Hepatocyte (in vitro differentiated cells): ENCODE data around the gene GFRA3.

ENCODE experiments used
- EZH2phosphoT487 ChIP-seq: fragments of 200-600 bp; sonication (generic); IDR thresholded peaks from one replicate; pipeline ENCODE4 v1.6.1; 2018; ENCODE audit warnings: antibody characterized with exemption, mild to moderate bottlenecking, low read depth, moderate library complexity; ENCODE audit not compliant: unreplicated experiment, severe bottlenecking
- TF ChIP-seq, protein P1 (sequence below): fragments of 200-600 bp; sonication (generic); IDR thresholded peaks from 2 replicates; pipeline ENCODE4 v1.5.1; 2016; ENCODE audit warnings: antibody characterized with exemption, mild to moderate bottlenecking; ENCODE audit not compliant: poor library complexity

DNA sequence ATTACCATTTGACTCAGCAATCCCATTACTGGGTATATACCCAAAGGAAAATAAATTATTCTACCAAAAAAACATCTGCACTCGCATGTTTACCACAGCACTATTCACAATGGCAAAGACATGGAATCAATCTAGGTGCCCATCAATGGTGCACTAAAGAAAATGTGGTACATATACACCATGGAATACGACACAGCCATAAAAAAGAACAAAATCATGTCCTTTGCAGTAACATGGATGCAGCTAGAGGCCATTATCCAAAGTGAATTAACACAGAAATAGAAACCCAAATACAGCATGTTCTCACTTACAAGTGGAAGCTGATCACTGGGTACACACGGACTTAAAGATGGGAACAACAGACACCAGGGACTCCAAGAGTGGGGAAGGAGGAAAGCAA lies 63.4 kb downstream of the GFRA3 start:
- TF ChIP-seq, protein P1, sequence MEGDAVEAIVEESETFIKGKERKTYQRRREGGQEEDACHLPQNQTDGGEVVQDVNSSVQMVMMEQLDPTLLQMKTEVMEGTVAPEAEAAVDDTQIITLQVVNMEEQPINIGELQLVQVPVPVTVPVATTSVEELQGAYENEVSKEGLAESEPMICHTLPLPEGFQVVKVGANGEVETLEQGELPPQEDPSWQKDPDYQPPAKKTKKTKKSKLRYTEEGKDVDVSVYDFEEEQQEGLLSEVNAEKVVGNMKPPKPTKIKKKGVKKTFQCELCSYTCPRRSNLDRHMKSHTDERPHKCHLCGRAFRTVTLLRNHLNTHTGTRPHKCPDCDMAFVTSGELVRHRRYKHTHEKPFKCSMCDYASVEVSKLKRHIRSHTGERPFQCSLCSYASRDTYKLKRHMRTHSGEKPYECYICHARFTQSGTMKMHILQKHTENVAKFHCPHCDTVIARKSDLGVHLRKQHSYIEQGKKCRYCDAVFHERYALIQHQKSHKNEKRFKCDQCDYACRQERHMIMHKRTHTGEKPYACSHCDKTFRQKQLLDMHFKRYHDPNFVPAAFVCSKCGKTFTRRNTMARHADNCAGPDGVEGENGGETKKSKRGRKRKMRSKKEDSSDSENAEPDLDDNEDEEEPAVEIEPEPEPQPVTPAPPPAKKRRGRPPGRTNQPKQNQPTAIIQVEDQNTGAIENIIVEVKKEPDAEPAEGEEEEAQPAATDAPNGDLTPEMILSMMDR = no peak
- TF ChIP-seq EZH2phosphoT487 = no peak
